Activated naive CD4-positive, alpha-beta T cell treated with anti-CD3 and anti-CD28 coated beads for 36 hours (primary cell): Measurements from ENCODE around the gene RHBDF2. TPM values are rescaled to one million over a fixed set of nuclear protein-coding genes. Genes with fewer than 3 reads are reported as not detected.

ENCODE experiments used
- CTCF ChIA-PET: fragments of 350-600 bp; sonication (Branson Sonifier 250); formaldehyde crosslinking; loops from one replicate; lab custom pipeline; 2021; ENCODE audit warnings: antibody characterized with exemption; lab: Charles Lee
- DNase-seq: peaks from one replicate; pipeline ENCODE4 v3.0.0-alpha.2; 2020
- H3K27ac Mint-ChIP-seq: one replicate; pipeline ENCODE4 v1.8.0; 2021; ENCODE audit warnings: mild to moderate bottlenecking, mixed read lengths
- H3K27me3 Mint-ChIP-seq: one replicate; pipeline ENCODE4 v1.8.0; 2021; ENCODE audit warnings: low read depth, mixed read lengths
- H3K36me3 Mint-ChIP-seq: one replicate; pipeline ENCODE4 v1.8.0; 2021; ENCODE audit warnings: low read depth, mixed read lengths
- H3K4me1 Mint-ChIP-seq: one replicate; pipeline ENCODE4 v1.8.0; 2021; ENCODE audit warnings: low read depth, mixed read lengths
- H3K4me3 Mint-ChIP-seq: one replicate; pipeline ENCODE4 v1.8.0; 2021; ENCODE audit warnings: mild to moderate bottlenecking, moderate library complexity, mixed read lengths
- H3K9me3 Mint-ChIP-seq: one replicate; pipeline ENCODE4 v1.8.0; 2021; ENCODE audit warnings: mixed read lengths
- intact Hi-C: fragments of 100-400 bp; cut with micrococcal nuclease; formaldehyde crosslinking; loops from one replicate; pipeline ENCODE4 v1.15.1; 2023
- total RNA-seq, 2 experiments: library from RNA; stranded (reverse); gene quantifications; one replicate each; pipeline ENCODE4 v1.2.3, GENCODE V29; 2021

RHBDF2 gene
- total RNA-seq, 2 experiments from 2014 or later = 13.3 to 13.4 TPM

DNA sequence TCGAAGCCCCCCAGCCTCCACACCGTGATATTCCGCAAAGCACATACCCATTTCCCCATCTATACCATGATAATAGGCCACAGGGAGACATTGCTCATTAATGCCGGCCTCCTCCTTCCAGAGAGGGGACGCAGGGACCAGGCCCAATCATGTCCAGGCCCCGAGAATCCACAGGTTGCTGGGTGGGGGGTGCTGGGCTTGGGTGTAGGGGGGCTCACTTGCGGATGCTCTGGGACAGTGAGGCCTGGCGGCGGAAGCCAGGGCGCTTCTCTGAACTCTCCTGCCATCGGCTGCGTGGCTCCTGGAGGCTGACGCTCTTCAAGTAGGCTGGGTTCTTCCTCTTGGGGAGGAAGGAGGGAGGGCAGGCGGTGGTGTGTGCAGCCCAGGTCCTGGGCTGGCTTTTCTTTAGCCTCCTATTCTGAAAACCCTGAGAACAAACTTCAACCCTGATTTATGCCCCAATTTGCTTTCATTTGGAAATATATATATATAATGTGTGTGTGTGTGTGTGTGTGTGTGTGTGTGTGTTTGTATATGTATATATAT lies 21.6 kb downstream of the RHBDF2 start:
- CTCF ChIA-PET = interaction anchor here (2.1 kb wide), 1 partner anchor 13 kb away, joined by 4 read pairs; the partner anchor contains the start of gene AANAT

DNA sequence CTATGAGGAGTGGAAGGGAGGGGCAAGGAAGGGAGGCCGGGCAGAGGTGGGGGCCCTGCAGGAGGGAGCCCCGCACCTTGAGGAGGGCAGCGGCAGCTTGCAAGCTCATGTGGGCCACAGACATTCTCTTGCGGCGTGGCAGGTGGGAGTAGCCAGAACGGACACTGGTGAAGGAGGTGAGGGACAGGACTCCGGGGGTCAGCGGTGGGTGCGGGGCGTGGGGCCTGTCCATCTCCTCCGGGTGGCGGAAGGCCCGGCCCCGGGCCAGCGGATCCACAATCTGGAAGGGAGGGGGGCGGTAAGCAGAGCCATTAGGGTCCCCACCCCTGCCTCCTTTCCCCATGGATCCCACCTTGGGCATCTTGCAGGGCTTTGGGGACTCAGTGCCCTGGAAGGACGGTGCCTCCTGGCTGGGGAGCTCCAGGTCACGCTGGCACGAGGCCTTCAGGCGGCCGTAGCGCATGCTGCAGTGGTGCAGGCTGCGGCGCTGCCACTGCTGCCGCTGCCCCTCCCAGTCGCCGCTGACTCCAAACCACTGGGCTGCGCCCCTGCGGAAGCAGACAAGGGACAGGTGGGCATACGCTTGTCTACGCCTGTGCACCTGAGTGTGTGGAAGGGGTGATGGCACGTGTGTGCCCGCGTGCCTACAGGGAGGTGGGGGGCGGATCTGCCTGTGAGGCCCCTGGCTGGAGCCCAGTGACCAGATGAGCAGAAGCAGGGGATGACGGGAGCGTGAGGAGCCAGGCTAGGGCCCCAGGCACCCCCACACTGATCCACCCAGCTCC lies 22.3 kb downstream of the RHBDF2 start:
- no peaks in the 10 kb centered on the region for H3K27me3 Mint-ChIP-seq
- CTCF ChIA-PET = interaction anchor here (2.1 kb wide), 1 partner anchor 12 kb away, joined by 4 read pairs; the partner anchor contains the start of gene AANAT
- DNase-seq = no peak
- intact Hi-C loops = no loop called here
- peaks cover 2% of the 10 kb centered on the region for H3K36me3 Mint-ChIP-seq
- no peak overlapping the region for H3K4me3 Mint-ChIP-seq
- no peaks in the 10 kb centered on the region for H3K9me3 Mint-ChIP-seq
- no peak overlapping the region for H3K27ac Mint-ChIP-seq
- no peaks in the 10 kb centered on the region for H3K4me1 Mint-ChIP-seq

More for the DNA sequence above, 21.6 kb downstream of the RHBDF2 start:
- H3K36me3 Mint-ChIP-seq = peaks cover 2% of the 10 kb centered on the region
- H3K4me1 Mint-ChIP-seq = no peaks in the 10 kb centered on the region
- no peak overlapping the region for H3K27ac Mint-ChIP-seq
- intact Hi-C loops = no loop called here
- H3K9me3 Mint-ChIP-seq = no peaks in the 10 kb centered on the region
- no peak for DNase-seq
- H3K27me3 Mint-ChIP-seq = no peaks in the 10 kb centered on the region
- no peak overlapping the region for H3K4me3 Mint-ChIP-seq

DNA sequence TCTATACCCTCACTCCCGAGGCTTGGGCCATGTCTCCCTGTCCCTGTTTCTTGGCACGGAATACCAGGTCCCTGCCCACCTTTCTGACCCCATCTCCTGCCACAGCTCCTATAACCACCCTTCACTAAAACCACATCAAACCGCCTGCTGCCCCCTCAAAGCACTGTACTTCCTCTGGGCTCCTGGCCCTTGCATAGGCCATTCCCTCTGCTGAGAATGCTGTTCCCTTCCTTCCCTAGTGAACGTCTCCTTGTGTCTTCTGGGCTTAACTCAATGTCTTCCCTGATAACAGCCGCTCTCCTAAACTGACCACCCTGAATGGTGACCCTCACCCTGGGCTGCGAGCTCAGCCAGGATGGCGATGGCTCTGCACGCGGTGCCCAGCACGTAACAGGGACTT lies 23.1 kb downstream of the RHBDF2 start:
- H3K4me1 Mint-ChIP-seq = no peaks in the 10 kb centered on the region
- H3K27me3 Mint-ChIP-seq = no peaks in the 10 kb centered on the region
- no peak for DNase-seq
- CTCF ChIA-PET = interaction anchor here (0.6 to 1.8 kb wide), 3 partner anchors 11 to 28 kb away, joined by 3 to 7 read pairs (median 4); partner anchors contain the start of gene AANAT
- H3K4me3 Mint-ChIP-seq = no peak overlapping the region
- no peak overlapping the region for H3K27ac Mint-ChIP-seq
- H3K9me3 Mint-ChIP-seq = no peaks in the 10 kb centered on the region
- H3K36me3 Mint-ChIP-seq = peaks cover 4% of the 10 kb centered on the region
- intact Hi-C loops = no loop called here

DNA sequence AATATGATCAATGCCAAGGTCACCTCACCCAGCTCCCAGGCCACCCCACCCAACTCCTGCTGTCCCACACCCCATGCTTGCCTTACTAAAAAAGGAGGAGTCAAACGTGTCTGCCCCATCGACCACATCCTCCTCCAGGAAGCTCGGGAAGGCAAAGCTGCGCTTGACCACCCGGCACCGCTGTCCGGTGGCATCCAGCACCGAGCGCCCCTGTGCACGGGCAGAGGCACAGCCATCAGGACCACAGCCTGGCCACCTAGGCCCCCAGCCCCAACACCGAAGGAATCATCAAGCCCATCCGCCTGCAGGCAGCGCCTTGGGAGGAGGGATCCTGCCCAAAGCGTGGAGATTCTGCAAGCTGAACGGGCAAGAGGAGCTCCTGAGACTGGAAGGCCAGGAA lies 23.6 kb downstream of the RHBDF2 start:
- H3K4me3 Mint-ChIP-seq = no peak overlapping the region
- no peaks in the 10 kb centered on the region for H3K27me3 Mint-ChIP-seq
- peaks cover 4% of the 10 kb centered on the region for H3K36me3 Mint-ChIP-seq
- CTCF ChIA-PET = interaction anchor here (0.6 to 1.8 kb wide), 5 partner anchors 11 to 28 kb away, joined by 3 to 7 read pairs (median 4); partner anchors contain the start of gene AANAT
- H3K4me1 Mint-ChIP-seq = no peaks in the 10 kb centered on the region
- no peaks in the 10 kb centered on the region for H3K9me3 Mint-ChIP-seq
- no peak overlapping the region for H3K27ac Mint-ChIP-seq
- no peak for DNase-seq
- intact Hi-C loops = no loop called here

DNA sequence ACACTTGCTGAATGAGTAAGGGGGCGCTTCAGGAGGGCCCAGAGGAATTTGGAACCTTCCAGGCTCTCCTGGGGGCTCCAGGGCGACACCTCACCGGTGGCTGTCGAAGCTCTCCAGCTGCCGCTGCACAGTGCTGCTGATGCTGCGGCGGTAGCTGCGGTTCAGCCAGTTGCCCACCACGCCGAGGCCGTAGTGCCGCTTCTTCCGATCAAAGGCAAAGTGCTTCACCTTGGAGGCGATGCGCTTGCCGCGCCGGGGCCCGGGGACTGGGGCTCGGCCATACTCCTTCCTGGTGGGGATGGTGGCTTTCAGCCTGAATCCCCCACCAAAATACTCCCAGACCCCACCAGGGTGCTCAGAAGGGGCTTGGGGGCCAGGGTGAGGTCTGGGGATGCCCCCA lies 24.5 kb downstream of the RHBDF2 start:
- Mint-ChIP-seq H3K27me3 (no peaks in the 10 kb centered on the region), H3K36me3 (peaks cover 4% of the 10 kb centered on the region), H3K9me3 (no peaks in the 10 kb centered on the region), H3K4me3 (no peak overlapping the region), H3K4me1 (no peaks in the 10 kb centered on the region), H3K27ac (no peak overlapping the region)
- CTCF ChIA-PET = interaction anchor here (0.8 to 1.8 kb wide), 3 partner anchors 10 to 26 kb away, joined by 3 to 7 read pairs (median 4); partner anchors contain the start of gene AANAT
- no peak for DNase-seq
- intact Hi-C loops = no loop called here

DNA sequence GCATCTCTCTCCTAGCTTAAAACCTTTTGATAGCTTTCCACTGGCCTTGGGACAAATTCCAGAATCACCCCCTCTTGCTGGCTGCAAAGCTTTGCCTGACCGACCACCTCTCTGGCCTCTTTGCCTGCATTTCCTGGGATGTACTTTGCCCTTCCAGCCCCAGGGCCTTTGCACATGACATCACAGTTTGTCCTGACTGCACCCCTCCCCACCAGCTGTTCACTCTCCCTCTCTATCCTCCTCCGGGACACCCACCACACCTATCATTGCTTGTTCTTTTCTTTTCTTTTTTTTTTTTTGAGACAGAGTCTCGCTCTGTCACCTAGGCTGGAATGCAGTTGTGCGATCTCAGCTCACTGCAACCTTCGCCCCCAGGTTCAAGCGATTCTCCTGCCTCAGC lies 25.9 kb downstream of the RHBDF2 start:
- no peak for DNase-seq
- Mint-ChIP-seq H3K27me3 (no peaks in the 10 kb centered on the region), H3K4me3 (no peak overlapping the region), H3K4me1 (no peaks in the 10 kb centered on the region), H3K27ac (no peak overlapping the region), H3K9me3 (no peaks in the 10 kb centered on the region), H3K36me3 (peaks cover 4% of the 10 kb centered on the region)
- intact Hi-C loops = no loop called here
- CTCF ChIA-PET = interaction anchor here (0.7 to 1.3 kb wide), 5 partner anchors 9 to 801 kb away, joined by 3 to 4 read pairs (median 3); no protein-coding TSS in a partner anchor

DNA sequence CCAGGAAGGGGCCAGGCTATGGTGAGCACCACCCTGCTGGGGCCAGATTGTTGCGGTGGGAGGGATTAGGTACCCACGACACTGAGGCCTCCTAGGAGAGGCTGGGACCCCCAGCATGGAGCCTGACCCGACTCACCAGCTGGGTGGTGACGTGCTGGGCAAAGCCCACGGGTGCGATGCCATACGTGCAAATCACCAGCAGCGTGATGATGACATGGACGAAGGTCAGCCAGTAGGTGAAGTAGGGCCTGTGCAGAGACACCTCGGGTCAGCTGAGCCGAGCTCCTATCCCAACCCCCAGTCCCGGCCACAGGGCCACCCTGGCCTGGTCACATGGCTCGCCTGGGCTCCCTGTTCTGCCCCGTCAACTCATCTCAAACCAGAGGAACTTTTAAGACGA lies 26.3 kb downstream of the RHBDF2 start:
- no peak overlapping the region for H3K4me3 Mint-ChIP-seq
- peaks cover 4% of the 10 kb centered on the region for H3K36me3 Mint-ChIP-seq
- no peaks in the 10 kb centered on the region for H3K4me1 Mint-ChIP-seq
- CTCF ChIA-PET = interaction anchor here (0.6 to 1.3 kb wide), 5 partner anchors 9 to 584 kb away, joined by 3 to 4 read pairs (median 3); no protein-coding TSS in a partner anchor
- no peak overlapping the region for H3K27ac Mint-ChIP-seq
- no peak for DNase-seq
- H3K27me3 Mint-ChIP-seq = no peaks in the 10 kb centered on the region
- intact Hi-C loops = no loop called here
- H3K9me3 Mint-ChIP-seq = no peaks in the 10 kb centered on the region

DNA sequence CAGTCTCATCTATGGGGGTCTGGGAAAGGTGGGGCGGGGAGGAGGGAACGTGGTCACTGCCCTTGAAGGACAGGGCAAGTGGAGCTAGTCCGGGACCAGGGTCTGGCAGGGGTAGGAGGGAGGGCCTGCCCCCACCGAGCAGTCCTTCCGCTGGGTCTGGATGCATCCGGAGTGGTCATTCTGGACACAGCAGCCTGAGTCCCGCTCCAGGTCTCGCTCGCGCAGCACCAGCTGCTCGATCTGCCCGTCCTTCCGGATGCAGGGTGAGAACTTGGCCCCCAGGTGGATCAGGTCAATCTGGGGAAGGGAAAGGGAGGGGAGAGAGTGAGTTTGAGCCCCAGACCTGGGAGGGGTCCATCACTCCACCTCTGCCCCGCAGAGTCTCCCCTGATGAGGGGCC lies 27.0 kb downstream of the RHBDF2 start:
- intact Hi-C loops = no loop called here
- H3K4me3 Mint-ChIP-seq = no peak overlapping the region
- H3K4me1 Mint-ChIP-seq = no peaks in the 10 kb centered on the region
- no peak overlapping the region for H3K27ac Mint-ChIP-seq
- CTCF ChIA-PET = interaction anchor here (0.6 to 1.3 kb wide), 2 partner anchors 16 to 43 kb away, joined by 4 to 11 read pairs; no protein-coding TSS in a partner anchor
- DNase-seq = no peak
- no peaks in the 10 kb centered on the region for H3K9me3 Mint-ChIP-seq
- no peaks in the 10 kb centered on the region for H3K27me3 Mint-ChIP-seq
- H3K36me3 Mint-ChIP-seq = peaks cover 4% of the 10 kb centered on the region

DNA sequence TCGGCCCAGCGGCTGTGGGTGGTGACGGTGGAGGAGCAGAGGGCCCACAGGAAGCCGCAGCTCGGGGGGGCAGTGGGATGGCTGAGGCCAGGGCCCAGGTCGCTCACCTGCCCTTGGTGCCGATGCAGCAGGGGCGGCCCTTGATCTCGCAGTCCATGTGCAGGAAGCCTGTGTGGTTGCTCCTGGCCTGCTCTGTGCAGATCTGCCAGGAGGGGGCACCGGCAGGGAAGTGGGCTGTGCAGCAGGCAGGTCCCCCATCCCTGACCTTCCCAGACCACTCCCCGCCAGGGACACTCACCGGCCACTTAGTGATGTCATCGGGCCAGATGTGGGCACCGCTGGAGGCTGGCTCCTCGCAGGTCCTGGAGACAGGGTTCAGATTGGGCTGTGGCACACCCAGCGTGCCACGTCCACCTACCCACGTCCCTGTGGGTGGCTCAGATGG lies 27.7 kb downstream of the RHBDF2 start:
- Mint-ChIP-seq H3K4me1 (no peaks in the 10 kb centered on the region), H3K4me3 (no peak overlapping the region), H3K36me3 (peaks cover 4% of the 10 kb centered on the region), H3K27me3 (no peaks in the 10 kb centered on the region), H3K9me3 (no peaks in the 10 kb centered on the region), H3K27ac (no peak overlapping the region)
- intact Hi-C loops = no loop called here
- peak; percentile 16 for DNase-seq
- CTCF ChIA-PET = no interaction called here

DNA sequence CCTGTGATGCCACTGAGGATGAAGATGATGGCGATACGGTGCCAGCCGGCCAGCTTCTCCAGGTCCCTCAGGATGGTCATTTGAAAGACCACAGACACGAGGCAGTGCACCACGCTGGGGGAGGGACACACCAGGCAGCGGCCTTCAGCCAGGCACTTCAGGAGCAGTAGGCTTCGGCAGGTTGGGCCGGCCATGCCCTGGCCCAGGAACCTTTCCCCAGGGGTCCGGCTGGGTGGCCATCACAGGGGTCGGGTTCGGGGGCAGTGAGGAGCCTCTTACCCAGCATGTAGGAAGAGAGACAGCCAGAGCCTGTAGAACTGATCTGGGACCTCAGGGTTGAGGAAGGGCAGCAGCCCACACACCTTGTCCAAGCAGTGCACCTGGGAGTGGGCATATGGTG lies 28.5 kb downstream of the RHBDF2 start:
- H3K27me3 Mint-ChIP-seq = no peaks in the 10 kb centered on the region

DNA sequence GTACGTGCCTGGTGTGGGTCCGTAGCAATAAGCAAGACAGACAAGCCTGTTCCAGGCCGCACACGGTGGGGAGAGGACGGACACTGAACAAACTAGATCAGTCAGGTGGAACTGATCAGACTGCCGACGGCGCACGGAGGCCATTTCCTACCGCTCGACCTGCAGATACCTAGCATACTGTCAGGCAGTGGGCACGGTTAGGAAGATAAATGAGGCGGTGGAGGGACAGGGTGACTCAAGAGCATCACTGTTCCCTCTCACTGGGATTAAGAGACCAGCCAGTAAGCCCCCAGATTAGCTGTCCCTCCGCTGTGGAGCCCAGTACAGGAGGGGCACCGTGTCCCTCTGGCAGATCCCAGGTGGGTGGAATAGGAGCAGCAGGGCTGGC lies 29.0 kb downstream of the RHBDF2 start:
- intact Hi-C loops = no loop called here
- Mint-ChIP-seq H3K36me3 (peaks cover 4% of the 10 kb centered on the region), H3K4me3 (no peak overlapping the region), H3K9me3 (no peaks in the 10 kb centered on the region), H3K27me3 (no peaks in the 10 kb centered on the region), H3K27ac (no peak overlapping the region), H3K4me1 (no peaks in the 10 kb centered on the region)
- CTCF ChIA-PET = no interaction called here
- DNase-seq = no peak

More for the DNA sequence above, 28.5 kb downstream of the RHBDF2 start:
- Mint-ChIP-seq H3K36me3 (peaks cover 4% of the 10 kb centered on the region), H3K27ac (no peak overlapping the region), H3K9me3 (no peaks in the 10 kb centered on the region), H3K4me1 (no peaks in the 10 kb centered on the region), H3K4me3 (no peak overlapping the region)
- intact Hi-C loops = no loop called here
- DNase-seq = no peak
- CTCF ChIA-PET = no interaction called here

DNA sequence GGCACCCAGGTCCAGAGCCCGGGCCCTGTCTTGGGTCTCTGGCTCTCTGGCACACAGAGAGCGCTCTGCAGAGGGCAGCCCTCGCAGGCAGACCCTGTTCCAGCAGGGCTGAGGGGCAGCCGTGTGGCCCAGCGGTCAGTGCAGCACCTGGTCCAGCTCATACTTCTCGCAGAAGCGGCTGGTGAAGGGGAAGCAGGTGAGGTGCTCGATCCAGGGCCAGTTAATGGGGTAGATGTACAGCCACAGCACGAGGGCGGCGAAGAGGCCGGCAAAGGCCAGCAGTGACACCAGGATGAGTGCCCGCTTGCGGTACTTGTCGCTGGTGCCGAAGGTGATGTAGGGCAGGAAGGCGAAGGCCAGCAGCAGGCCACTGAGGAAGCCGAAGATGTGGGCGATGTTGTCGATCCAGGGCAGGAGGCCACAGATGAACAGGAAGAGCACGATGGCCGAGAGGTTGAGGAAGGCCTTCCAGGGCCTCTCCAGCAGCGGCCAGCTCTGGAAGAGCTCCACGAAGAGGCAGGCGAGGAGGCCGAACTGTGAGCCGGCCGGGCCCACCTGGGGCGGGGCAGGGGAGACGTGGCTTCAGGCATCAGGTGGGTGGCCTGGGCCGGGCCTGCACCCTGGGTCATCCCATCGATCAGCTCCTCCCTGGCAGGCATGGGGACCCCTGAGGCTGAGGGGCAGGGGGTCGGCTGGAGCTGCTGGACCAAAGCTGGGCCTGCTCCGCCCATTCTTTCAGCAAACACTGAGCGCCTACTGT lies 29.5 kb downstream of the RHBDF2 start:
- intact Hi-C loops = no loop called here
- no peak for DNase-seq
- CTCF ChIA-PET = no interaction called here
- H3K9me3 Mint-ChIP-seq = no peaks in the 10 kb centered on the region
- no peaks in the 10 kb centered on the region for H3K4me1 Mint-ChIP-seq
- H3K36me3 Mint-ChIP-seq = peaks cover 4% of the 10 kb centered on the region
- no peaks in the 10 kb centered on the region for H3K27me3 Mint-ChIP-seq
- no peak overlapping the region for H3K4me3 Mint-ChIP-seq
- no peak overlapping the region for H3K27ac Mint-ChIP-seq
